GM18499 (cell line): ENCODE results near the gene GSN.

Experiments
- ATAC-seq: cut with Tn5 transposase; IDR thresholded peaks from one replicate; pipeline ENCODE4 v1.9.1; 2021; ENCODE audit warnings: moderate number of reproducible peaks; ENCODE audit not compliant: insufficient read depth, unreplicated experiment

GSN gene

DNA sequence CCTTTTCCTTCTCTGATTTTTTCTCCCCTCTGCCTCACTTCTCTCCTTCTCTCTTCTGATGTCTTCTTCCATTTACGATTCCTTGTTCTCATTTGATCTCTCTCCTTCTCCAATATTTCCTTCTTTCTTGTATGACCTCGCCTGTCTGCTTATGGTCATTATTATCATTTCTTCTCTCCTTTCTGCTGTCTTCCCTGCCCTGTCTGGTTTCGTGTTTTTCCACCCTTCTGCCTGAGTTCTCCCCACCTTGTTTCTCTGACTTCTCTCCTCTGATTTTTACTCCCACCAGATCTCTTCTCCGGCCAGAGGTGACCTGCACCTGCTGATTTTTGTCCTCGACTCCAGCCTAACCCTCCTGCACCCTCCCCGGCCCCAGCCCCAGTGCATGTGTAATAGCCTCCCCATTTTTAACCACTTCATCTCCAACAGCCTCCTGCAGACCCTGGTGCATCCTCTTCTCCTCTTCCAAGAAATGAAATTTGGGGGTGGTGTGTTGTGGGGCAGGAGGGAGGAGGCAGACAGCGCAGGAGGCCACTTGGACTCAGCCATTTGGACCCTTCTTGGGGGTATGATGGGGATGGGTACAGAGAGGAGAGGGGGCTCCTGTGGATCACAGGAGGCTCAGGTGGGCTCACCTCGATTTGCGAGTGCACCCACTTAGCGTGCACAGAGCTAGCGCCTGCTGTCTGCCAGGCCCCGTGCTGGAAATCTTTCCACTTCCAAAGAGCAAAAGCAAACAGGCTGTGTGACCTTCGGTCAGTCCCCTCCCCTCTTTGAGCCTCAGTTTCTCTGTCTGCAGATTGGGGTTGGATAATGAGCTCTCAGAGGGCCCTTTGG, 32.5 kb downstream of the GSN start:
- ATAC-seq = no peak

DNA sequence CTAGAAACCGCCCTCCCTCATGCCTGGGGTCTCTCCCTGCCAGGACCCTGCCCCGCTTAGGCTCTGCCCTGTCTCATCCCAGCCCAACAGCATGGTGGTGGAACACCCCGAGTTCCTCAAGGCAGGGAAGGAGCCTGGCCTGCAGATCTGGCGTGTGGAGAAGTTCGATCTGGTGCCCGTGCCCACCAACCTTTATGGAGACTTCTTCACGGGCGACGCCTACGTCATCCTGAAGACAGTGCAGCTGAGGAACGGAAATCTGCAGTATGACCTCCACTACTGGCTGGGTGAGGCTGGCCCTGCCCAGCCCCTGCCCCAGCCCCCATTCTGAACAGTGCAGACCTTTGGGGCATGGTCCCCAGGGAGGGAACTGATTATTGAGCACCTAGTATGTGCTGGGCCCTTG, 33.9 kb downstream of the GSN start:
- no peak for ATAC-seq

DNA sequence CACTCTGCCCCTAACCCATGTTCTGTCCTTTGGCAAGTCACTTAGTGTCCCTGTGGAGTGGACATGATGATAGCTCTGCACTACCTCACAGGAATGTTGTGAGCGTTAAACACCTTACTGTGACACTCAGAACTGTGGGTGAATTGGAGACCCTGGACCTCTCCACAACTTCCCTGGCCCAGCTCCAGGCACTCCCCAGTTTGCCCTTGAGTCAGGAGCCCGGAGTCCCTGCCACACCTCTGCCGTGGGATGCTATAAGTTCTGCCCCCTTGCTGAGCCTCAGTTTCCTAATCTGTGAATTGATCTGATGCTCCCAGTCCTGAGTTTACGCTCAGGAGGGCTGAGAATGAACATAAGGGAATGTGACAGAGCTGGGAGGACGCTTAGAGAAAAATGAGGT, 34.4 kb downstream of the GSN start:
- ATAC-seq = no peak

DNA sequence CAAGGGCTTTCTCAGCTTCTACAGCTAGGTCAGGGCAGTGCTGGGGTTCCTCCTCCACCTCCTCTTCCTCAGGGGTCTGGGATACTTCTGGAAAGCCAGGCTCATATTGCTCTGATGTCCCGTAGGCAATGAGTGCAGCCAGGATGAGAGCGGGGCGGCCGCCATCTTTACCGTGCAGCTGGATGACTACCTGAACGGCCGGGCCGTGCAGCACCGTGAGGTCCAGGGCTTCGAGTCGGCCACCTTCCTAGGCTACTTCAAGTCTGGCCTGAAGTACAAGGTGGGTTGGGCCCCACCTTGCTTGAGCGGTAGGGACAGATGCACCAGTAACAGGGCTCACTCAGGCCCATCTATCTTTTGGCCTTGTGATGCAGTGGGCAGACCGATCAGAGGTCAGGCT, 34.8 kb downstream of the GSN start:
- no peak for ATAC-seq

DNA sequence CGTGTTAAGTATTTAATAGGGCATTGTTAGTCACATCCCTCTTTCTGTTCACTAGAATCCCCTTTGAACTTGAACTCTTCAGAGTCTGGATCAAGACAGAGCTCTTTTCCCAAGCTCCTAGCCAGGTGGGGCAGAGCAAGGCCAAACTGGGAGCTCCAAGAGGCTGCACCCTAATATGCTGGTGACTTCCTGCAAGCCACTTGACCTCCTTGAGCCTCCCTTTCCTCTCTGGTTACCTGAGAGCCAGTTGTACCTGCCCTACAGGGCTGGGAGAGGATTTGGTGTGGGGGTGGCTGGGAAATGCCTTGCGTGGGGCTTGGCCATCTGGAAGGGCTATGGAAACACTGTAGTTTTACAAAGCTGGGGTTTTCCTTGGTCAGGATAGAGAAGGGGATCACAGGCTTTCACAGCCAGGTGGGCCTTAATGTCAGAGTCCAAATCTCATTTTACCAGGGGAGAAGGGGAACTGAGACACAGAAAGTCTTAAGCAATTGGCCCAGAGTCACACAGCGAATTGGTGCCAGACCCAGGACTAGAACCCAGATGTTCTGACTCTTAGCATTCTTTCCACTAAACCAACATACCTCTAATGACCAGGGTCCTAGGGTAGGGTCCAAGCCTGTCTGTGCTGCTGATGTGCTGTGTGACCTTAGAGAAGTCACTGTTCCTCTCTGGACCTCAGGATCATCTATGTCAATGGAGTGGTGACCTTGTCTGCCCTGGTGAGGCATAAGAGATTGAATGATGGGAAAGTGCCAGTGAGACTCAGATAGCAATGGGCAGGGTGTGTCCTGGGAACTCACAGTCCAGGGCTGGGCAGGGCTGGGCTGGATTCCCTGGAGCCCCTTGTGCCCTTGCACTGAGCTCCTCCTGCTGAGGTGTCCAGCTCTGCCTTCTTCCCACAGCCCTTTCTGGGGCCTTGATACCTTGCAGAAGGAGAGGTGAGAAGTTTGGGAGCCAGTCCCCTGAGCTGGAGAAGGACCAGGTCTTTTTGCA, 35.8 kb downstream of the GSN start:
- ATAC-seq = no peak

DNA sequence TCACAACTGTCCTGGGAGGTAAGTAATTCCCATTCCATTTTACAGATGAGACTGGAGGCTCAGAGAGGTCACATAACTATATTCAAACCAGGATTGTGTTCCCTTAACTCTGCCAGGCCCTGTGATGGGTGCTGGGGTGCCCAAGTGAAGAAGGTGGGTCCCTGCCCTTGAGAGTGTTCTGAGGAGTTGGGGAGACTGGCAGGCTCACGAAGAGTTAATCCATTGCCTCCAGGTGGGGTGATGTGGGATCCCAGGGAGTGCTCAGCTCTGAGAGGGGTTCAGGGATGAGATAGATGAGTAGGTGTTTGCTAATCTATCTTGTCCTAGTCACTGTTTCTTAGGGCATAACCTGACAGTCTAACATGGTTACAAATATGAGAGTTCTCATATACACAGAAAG, 36.7 kb downstream of the GSN start:
- no peak for ATAC-seq

DNA sequence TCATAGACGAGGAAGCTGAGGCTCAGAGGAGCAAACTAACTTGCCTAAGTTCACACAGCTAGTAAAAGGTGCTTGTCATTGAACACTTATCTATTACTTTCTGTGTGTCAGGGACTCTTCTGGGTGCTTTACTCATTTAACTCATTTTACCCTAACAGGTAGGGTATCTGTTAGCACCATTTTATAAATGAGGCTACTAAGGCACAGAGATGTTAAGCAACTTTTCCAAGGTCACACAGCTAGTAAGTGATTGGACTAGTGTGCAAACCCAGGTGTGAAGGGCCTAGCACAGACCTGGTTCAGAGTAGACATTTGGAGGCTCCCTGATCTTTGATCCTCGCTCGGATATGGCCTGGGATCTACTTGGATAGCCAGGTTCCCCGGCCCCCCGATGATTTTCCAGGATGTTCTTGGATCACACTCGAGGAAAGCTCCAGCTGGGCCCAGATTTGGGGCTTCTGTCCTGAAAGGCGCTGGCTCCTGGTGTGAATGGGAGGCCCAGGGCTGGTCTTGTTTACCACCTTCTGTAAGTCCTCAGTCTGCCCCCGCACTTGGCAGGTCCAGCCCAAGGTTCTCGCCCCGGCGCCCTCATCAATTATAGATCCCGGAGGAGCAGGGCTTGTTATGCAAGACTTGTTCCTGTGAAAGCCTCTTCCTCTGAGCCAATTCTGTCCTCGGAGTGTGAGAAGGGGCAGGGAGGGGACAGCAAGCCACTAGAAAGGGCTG, 37.5 kb downstream of the GSN start:
- ATAC-seq = no peak

DNA sequence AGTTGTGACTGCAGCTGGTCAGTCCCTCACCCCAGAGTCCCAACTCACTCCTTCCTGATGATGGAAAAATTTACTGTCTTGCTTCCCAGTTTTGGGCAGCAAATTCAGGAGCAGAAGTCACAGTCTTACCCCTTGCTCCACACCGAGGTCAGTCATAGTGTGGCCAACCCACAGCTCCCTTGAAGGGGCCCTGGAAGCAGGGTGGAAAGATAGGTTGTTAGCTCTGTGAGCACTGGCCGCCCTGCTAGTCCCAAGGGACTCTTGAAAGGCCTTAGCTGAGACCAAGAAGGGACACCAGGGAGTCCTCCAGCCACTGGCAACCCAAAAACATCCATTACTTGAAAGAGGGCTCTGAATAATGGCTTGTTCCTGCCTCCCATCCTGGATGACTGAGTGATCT, 40.0 kb downstream of the GSN start:
- ATAC-seq = no peak

DNA sequence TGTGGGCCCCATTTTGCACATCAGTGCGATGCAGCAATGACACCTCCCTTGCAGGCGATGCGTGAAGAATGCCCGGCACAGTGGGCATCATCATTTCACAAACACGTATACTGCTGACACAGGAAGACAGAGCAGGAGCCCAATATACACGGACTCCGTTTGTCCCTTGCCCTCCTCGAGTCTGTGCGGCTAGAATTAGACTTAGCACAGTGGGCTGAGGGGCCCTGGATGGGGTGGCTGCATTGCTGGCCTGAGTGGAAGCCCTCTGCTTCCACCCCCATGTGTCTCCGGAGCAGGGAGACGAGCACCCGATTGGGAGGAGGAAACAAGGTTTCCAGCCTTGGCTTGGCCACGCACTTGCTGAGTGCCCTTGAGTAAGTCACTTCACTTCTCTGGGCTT, 40.8 kb downstream of the GSN start:
- ATAC-seq = no peak

DNA sequence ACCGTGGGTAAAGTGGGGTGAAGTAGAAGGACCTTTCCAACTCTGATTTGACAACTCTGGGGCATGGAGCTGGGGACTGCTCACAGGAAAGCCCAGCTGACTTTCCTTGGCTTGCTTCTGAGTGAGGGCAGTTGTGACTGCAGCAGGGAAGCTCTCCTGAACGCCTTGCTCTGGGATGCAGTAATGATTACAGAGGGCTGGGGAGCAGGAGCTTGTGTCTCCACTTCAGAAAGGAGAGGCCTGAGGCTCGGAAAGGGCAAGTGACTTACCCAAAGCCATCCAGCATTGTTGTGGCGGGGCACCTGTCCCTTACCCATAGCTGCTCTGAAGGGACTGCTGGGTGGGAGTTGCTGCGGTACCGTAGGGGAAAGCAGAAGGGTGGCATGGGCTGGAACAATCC, 41.2 kb downstream of the GSN start:
- ATAC-seq = no peak

DNA sequence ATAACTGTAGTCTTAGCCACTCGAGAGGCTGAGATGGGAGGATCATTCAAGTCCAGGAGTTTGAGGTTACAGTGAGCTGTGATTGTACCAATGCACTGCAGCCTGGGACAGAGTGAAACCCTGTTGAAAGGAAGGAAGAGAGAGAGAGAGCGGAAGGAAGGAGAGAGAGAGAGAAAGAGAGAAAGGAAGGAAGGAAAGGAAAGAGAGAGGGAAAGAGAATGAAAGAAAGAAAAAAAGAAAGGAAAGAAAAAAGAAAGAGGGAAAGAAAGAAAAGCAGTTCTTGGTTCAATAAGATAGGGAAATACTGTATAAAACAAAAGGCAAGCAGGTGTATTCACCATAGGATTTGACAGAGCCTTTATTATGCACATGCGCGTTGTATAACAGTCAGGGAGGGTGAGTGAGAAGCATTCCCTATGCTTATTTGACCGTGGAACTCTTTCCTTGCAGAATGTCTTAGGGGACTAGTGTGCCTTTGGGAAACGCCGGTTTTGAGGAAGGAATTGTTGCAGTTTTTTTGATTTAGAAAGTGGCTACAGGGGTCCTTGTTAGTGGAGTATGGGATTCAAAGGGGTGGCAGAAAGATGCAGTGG, 42.0 kb downstream of the GSN start:
- no peak for ATAC-seq

DNA sequence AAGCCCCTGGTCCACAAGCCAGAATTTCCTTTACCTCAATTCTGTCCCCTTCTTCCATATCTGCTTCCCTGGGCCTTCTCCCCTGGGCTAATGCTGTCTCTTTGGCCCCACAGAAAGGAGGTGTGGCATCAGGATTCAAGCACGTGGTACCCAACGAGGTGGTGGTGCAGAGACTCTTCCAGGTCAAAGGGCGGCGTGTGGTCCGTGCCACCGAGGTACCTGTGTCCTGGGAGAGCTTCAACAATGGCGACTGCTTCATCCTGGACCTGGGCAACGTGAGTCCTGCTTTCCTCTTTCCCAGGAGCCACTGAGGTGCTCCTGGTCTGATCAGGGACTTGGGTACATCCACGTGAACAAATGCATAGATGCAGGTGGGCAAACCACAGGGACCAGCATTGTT, 42.6 kb downstream of the GSN start:
- no peak for ATAC-seq

DNA sequence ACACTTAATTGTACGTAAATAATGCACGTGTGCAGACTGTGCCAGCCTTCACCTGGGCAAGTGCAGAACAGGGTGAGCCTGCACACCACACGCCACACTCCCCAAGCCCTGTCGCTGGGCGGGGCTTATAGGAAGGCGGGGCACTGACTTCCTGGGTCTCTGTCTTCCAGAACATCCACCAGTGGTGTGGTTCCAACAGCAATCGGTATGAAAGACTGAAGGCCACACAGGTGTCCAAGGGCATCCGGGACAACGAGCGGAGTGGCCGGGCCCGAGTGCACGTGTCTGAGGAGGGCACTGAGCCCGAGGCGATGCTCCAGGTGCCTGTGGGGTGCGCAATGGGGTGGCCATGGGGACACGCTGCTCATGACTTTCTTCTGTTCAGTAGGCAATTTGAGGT, 44.2 kb downstream of the GSN start:
- ATAC-seq = no peak

DNA sequence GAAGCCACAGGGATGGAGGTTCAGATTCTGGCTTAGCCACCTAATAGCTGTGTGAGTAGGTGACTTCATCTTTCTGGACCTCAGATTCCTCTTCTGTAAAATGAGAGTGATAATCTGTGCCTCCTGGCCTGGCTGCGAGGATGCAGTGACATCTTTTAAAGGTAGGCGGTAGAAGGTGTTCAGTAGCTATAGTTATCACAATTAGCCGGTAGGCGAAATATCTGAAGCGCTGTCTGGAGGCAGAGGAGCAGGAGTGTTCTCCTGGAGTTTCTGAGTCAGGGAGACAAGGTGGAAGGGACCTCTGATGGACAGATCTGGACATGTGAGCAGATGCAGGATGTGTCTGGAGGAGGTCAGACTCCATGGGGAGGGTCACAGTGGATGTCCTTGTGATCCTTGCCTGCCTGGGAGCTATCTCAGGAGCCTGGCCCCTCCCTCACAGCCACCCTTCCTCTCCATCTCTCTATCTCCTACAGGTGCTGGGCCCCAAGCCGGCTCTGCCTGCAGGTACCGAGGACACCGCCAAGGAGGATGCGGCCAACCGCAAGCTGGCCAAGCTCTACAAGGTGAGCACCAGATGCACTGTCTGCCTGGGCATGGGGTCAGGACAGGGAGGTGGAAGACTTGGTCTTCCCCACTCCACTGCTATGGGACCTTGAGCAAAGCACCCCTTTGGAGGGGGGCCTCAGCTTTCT, 45.6 kb downstream of the GSN start:
- ATAC-seq = no peak

DNA sequence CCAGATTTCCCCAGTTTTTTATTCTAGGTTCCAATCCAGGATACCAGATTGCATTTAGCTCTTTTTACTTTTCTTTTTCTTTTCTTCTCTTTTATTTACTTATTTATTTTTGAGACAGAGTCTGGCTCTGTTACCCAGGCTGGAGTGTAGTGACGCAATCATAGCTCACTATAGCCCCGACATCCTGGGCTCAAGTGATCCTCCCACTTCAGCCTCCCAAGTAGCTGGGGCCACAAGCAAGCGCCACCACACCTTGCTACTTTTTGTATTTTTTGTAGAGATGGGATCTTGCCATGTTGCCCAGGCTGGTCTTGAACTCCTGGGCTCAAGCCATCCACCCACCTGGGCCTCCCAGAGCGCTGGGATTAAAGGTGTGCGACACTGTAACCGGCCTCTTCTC, 48.4 kb downstream of the GSN start:
- ATAC-seq = no peak

DNA sequence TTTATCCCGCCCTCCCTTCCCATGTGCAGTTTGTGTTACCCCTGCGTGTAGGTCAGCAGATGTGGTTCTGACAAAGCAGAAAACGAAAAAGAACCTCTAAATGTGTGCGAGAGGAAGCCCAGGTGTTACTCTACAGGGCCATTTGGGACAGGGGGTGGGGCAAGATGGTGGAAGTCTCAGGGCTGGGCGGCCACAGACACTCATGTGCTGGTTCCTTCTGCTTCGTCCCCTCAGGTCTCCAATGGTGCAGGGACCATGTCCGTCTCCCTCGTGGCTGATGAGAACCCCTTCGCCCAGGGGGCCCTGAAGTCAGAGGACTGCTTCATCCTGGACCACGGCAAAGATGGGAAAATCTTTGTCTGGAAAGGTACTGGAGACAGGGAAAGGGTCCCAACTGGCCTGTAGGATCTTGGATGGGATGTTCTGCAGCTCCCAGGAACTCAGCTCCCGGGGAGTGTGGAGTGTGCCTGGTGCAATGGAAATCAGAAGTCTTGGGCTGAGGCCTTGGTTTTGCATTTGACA, 49.0 kb downstream of the GSN start:
- no peak for ATAC-seq

DNA sequence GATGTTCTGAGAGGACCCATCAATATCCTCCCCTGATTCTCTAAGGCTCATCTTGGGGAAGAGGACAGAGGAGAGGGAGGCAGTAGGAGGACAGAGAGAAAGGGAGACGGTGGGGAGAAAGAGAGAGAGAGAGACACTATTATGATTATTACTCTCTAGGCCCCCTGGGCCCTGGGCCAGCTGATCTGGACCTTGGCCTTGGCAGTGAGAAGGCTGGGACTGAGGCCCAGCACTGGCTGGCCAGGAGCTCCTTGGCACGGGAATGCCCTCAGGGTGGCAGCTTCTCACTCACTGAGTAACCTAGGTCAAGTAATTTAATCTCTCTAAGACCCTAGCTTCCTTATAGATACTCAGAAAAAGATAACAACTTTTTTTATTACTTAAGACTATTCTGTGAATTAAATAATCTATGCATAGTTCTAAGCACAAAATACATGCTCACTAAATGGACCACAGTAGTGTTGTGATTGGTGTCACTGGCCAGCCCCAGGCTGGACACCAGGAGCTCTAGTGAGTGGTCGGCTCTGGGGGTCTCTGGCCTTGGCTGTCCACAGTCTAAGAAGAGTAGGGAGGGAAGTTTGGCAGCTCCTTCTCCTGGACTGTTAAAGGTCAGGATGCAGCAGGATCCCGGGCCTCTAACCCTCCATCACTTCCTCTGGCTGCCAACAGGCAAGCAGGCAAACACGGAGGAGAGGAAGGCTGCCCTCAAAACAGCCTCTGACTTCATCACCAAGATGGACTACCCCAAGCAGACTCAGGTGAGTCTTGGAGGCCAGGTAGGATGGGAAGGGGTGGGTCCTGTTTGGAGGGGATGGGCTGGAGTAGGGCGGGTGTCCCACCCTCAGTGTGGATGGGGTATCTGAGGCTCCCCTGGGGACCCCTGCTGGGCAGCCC, 50.0 kb downstream of the GSN start:
- no peak for ATAC-seq

DNA sequence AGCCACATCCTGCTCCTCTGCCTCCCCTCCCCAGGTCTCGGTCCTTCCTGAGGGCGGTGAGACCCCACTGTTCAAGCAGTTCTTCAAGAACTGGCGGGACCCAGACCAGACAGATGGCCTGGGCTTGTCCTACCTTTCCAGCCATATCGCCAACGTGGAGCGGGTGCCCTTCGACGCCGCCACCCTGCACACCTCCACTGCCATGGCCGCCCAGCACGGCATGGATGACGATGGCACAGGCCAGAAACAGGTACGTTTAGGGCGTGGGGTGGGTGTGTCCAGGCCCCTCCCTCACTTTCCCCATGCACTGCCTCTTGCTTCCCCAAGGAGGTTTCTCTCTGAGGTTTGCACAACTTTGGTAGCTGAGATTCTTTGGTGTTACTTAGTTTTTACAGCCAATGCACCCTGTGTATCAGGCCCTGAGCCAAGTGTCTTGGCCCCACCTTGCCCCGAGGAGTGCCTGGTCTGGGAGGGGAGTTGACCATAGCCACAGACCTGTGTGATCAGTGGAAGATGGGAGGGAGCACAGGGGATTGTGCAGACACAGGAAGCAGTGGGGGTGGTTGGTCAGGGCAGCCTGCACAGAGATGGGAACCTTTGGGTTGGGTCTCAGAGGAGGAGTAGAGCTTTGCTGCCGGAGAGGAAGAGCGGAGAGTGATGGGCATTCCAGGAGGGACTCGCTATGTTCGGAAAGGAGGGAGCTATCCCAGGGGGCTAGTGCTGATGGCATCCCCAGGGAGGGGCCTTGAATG, 50.8 kb downstream of the GSN start:
- no peak for ATAC-seq
